GOT3 (cell line): ENCODE data around the gene ANKRD13C.

ENCODE experiments used
- DNase-seq: peaks from one replicate; lab custom pipeline; 2025; ENCODE audit warnings: mixed read lengths; lab: John Stamatoyannopoulos, UW

ANKRD13C gene

GRCh38 chr1:70220015-70220414 is 134.5 kb downstream of the ANKRD13C start:
- no peak for DNase-seq

- no peak for DNase-seq
Measured at GRCh38 chr1:70211541-70211940, 143.0 kb downstream of the ANKRD13C start.

GRCh38 chr1:70210820-70211219 is 143.7 kb downstream of the ANKRD13C start:
- DNase-seq: no peak
